HG03521 (cell line): Measurements from ENCODE around the gene MINDY1.

Experiments used
- ATAC-seq: cut with Tn5 transposase; IDR thresholded peaks from one replicate; pipeline ENCODE4 v1.9.1; 2021; ENCODE audit warnings: mild to moderate bottlenecking, moderate library complexity; ENCODE audit not compliant: unreplicated experiment

Gene MINDY1

GRCh38 chr1:151006327-151007052 lies at the start of gene MINDY1:
Gene MINDY1 (minus strand): TSS chr1:151006902. CDS start chr1:151002617, 4,285 bp downstream.
- ATAC-seq, result no peak

- ATAC-seq, result no peak
Measured at GRCh38 chr1:151056149-151056548, 49.4 kb upstream of the MINDY1 start.

GRCh38 chr1:151055581-151055980 lies 48.9 kb upstream of the MINDY1 start:
- no peak for ATAC-seq

GRCh38 chr1:151054971-151055547 lies 48.4 kb upstream of the MINDY1 start:
- no peak for ATAC-seq

- no peak for ATAC-seq
Measured at GRCh38 chr1:151051356-151052009, 44.8 kb upstream of the MINDY1 start.

- ATAC-seq, result no peak
Measured at GRCh38 chr1:151050051-151050688, 43.5 kb upstream of the MINDY1 start.

GRCh38 chr1:151049458-151049857 lies 42.8 kb upstream of the MINDY1 start:
- ATAC-seq, result no peak

- ATAC-seq, result no peak
Measured at GRCh38 chr1:151048645-151049032, 41.9 kb upstream of the MINDY1 start.

GRCh38 chr1:151047925-151048644 lies 41.4 kb upstream of the MINDY1 start:
- peak; percentile 43 for ATAC-seq

GRCh38 chr1:151047591-151047924 lies 40.9 kb upstream of the MINDY1 start, which contains the start of gene C1orf56:
Gene C1orf56 (plus strand): TSS chr1:151047751. CDS start chr1:151047848, 97 bp downstream.
- no peak for ATAC-seq

GRCh38 chr1:151043163-151043562 lies 36.5 kb upstream of the MINDY1 start:
- ATAC-seq, result no peak

GRCh38 chr1:151039521-151039920 lies 32.8 kb upstream of the MINDY1 start:
- no peak for ATAC-seq

- ATAC-seq, result no peak
Measured at GRCh38 chr1:151037032-151037431, 30.3 kb upstream of the MINDY1 start.

- ATAC-seq, result no peak
Measured at GRCh38 chr1:151036356-151036755, 29.7 kb upstream of the MINDY1 start, which contains the start of gene BNIPL. Gene BNIPL (plus strand): TSS chr1:151036586. CDS start chr1:151036726, 140 bp downstream.

GRCh38 chr1:151035167-151035566 lies 28.5 kb upstream of the MINDY1 start:
- no peak for ATAC-seq

GRCh38 chr1:151032164-151032563 lies 25.5 kb upstream of the MINDY1 start:
- ATAC-seq, result no peak

GRCh38 chr1:151026460-151026859 lies 19.8 kb upstream of the MINDY1 start:
- ATAC-seq, result no peak

GRCh38 chr1:151024540-151025146 lies 17.9 kb upstream of the MINDY1 start:
- ATAC-seq, result no peak

GRCh38 chr1:151013518-151013917 lies 6.8 kb upstream of the MINDY1 start:
- no peak for ATAC-seq

- no peak for ATAC-seq
Measured at GRCh38 chr1:151012684-151013471, 6.2 kb upstream of the MINDY1 start.
